SH-SY5Y (cell line): Measurements from ENCODE around the gene CHAT.

Source experiments
- GATA2 ChIP-seq: IDR thresholded peaks from 2 replicates; pipeline ENCODE4 v1.6.1; 2011; ENCODE audit warnings: mild to moderate bottlenecking, low read depth, low read length
- GATA3 ChIP-seq: IDR thresholded peaks from 2 replicates; pipeline ENCODE4 v1.6.1; 2011; ENCODE audit warnings: low read depth, mild to moderate bottlenecking, low read length, moderate library complexity

CHAT gene

DNA sequence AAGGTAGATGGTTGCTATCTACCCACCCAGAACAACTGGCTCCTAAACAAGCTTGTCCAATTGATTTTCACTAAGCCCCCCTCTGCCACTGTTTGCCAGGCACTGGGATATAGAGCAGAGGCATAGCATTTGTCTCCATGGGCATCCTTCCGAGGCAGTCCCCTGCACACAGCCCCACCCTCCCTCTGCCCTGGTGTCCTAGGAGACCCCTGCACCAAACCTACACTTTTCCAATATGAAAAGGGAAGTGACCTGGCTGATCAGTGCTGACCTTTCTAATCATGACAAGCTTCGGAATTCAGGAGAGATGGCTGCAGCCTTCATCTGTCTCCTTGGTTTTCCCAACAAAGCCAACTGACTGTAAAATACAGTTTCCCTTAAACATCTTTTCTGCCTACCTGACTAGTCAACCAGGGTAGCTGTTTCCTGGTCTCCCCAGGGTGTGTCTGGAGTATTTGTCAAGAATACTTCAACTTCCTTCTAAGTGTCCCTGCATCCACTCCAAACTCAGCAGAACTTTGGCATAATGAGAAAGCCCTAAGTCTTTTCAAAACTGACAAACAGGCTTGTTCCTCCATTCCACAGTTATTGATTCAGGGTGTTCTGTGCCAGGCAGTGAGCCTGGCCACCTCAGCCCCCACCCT, 11.3 kb upstream of the CHAT start:
- TF ChIP-seq GATA2 (no peak), GATA3 (no peak)

DNA sequence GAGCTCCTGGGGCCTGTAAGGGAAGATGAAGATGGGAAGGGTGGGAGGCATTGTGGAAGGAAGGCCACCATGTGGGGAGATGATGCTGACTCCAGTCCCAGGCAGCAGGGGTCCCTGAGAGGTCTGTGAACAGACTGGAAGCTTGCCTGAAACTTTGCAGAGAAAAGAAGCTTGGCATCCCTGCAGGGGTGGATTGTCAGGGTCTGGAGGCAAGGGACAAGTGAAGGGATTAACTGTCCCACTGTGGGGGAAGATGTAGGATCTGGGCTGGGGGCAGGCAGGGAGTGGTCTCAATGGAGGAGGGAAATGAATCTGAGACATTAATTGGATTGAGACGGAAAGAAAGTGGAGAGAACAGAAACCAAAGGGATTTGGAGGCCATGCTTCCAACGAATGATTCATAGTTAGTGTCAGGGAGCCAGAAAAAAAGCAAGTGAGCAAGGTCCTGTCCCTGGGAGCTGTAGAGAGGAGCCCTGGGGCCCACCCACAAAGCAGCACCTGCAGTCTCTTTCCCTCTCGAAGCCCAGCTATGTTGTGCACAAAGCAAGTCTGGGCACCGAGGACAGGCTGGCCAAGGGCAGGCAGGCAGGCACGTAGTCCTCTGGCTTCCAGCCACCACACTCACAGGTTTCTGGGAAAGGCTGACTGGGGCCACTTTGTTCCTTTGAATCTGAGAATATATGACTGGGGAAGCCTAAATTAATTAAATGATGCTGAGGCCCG, 8.5 kb upstream of the CHAT start:
- no peak for TF ChIP-seq GATA3
- no peak for TF ChIP-seq GATA2

DNA sequence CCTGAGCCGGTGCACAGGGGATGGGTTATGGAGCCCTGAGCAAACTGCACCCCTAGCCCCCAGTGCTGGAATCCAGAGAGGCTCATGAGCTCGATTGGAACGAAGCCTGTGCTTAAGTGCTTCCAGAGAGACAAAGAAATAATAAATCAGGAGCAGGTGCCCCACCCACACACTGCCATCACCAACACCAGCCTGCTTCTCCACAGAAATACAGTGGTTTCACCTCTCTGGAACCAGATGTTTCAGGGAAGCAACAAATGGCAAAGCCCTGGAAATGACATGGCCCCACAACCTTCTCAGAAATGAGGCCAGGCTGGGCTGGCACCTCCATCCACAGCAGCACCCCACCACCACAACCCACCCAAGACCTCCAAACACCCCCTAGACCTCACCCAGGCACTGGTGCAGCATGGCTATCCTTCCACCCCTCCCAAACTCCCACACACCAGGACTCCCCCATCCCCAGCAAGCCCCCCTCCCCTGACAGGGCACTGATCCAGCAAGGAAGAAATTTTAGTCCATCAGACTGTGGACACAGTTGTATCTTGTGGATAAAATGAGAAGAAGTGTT, 7.8 kb upstream of the CHAT start:
- no peak for TF ChIP-seq GATA2
- no peak for TF ChIP-seq GATA3

DNA sequence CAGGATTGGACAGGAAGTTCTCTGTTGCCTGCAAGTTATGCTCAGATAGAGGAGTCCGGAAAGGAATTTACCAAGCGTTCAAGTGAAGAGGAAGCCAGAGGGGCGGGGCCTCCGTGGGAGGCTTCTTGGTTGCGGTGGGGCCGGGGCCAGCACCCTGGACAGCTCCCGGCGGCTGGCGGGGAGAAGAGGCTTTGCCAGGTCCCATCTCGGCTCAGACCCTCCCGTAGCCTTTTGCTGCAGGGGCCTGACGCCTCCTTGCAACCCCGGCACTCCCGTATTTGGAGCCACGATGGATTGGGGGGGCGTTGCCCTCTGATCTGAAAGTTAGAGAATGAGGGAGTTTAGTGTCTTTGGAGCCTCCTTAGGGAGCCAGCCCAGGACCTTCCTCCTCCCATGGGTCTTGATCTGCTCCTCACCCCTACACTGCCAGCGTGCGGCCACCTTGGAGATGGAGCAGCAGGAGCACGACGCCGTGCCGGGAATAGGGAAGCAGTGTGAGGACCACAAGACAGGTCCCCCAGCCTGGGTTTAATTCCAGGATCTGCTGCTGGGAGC, 6.8 kb upstream of the CHAT start:
- no peak for TF ChIP-seq GATA2
- TF ChIP-seq GATA3 = no peak

DNA sequence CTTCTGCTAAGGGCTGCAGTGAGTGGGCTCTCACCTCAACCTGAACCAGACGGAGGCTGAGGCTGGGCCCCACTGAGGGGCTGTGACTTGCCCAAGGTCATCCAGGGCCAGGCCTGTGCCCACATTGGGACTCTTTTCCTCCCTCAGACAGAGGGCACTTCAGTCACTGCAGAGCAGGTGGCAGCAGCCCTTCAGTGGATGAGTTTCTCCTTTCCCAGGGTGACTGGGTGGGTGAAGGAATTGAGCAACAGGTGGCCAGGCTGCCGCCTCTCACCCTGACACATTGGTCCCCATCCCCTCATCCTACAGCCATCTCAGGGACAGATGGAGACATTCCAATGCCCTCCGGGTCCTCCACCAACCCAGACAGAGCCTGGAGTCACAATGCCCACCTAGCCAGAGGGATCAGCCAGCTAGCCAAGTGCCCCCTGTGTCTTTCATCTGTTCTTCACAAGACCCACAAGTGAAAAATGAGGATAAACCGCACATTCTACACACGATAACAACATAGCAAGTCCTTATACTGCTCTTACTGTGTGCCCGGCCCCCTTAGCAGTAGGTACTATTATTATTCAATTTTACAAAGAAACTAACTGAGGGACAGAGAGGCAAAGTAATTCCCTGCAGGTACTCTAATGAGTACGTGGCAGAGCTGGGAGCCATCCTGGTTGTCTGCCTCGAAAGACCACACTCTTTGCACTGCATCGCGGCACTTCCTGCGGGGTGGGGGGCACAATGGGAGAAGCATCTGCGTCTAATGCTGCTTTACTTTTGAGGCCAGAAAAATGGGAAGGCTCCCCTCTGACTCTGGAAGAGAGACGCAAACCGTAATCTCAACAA, 5.5 kb upstream of the CHAT start:
- TF ChIP-seq GATA3 = no peak
- TF ChIP-seq GATA2 = no peak

DNA sequence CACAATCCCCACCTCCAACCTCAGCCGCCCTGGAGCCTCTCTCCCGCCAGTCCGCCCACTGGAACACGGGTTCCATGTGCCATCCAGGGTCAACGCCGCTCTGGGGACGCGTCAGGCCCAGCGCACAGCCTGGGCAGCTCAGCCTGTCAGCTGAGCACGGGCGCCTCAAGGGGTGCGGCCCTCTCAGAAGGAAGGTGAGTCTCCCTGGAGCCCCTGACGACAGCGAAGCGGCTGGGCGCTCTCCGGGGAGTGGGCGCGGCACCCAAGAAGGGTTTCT, 4.9 kb upstream of the CHAT start:
- no peak for TF ChIP-seq GATA2
- no peak for TF ChIP-seq GATA3

DNA sequence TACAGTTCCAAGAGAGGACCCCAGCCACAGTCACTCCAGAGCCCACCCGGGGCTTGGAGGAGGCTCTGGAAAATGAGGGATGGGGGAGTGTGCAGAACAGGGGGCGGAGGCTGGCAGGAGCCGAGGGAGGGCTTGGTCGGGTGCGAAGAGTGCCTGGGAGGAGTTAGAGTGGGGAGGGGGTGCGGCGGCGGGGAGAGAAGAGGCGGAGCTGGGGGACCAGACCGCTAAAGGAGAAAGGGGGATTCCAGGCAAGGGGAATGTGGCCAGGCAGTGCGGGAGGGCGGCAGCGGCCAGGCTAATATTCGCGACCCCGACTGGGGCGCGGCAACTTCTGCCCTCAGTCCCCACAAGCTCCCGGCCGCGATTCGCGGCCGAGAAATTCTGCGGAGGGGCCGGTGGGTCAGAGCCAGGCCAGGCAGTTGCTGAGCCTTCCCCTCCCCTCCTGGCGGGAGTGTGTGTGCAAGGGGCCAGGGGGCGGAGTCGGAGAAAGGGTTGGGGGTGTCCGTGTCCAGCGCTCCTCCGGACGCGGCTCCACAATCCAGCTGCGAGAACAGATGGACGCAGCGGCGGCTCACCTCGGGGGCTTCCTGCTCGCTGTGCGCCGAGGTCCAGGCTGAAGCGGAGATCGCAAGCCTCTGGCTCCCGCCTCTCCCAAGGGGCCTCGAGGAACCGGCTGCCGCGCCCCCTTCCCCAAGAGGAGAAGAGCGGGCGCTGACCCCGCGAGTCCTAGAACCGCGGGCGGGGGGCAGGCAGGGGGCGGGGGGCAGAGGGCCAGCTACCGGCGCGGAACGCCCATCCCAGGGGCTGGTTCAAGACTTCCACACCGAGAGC, 4.3 kb upstream of the CHAT start:
- TF ChIP-seq GATA3 (no peak), GATA2 (no peak)

DNA sequence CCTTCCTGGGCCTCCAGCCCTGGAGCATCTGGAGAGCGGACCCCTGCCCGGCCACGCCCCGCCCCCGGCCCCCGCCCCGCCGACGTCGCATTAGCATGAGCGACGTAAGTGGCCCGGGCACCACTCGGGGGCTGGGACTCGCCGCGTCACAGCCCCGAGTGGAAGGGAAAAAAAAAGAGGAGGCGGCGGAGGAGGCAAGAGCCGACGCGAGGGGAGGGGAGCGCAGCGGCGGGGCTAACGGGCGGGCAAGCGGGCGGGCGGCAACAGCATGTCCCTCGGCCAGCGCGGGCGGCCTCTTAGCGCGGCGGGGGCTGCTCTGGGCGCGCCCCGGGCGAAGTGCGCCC, 3.8 kb upstream of the CHAT start, which contains the start of gene SLC18A3:
SLC18A3 (plus strand) TSS at position 197 of the 344 bp plus-strand sequence. CDS start 431 bp downstream, outside the sequence.
- no peak for TF ChIP-seq GATA2
- TF ChIP-seq GATA3 = no peak

DNA sequence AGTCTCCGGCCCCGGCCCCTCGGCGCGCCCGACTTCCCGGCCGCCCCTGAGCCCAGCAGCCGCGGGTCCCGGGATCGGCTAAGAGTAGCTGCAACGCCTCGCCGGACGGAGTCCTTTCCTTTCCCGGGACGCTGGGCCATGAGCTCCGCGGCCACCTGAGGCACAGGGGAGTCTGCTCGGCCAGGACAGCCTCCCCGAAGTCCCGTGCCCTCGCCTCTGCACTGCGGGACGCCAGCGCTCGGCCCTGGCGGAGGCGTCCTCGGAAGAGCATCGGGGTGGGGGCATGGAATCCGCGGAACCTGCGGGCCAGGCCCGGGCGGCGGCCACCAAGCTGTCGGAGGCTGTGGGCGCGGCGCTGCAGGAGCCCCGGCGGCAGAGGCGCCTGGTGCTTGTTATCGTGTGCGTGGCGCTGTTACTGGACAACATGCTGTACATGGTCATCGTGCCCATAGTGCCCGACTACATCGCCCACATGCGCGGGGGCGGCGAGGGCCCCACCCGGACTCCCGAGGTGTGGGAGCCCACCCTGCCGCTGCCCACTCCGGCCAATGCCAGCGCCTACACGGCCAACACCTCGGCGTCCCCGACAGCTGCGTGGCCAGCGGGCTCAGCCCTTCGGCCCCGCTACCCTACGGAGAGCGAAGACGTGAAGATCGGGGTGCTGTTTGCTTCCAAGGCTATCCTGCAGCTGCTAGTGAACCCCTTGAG, 3.2 kb upstream of the CHAT start:
- TF ChIP-seq GATA3 = no peak
- no peak for TF ChIP-seq GATA2

DNA sequence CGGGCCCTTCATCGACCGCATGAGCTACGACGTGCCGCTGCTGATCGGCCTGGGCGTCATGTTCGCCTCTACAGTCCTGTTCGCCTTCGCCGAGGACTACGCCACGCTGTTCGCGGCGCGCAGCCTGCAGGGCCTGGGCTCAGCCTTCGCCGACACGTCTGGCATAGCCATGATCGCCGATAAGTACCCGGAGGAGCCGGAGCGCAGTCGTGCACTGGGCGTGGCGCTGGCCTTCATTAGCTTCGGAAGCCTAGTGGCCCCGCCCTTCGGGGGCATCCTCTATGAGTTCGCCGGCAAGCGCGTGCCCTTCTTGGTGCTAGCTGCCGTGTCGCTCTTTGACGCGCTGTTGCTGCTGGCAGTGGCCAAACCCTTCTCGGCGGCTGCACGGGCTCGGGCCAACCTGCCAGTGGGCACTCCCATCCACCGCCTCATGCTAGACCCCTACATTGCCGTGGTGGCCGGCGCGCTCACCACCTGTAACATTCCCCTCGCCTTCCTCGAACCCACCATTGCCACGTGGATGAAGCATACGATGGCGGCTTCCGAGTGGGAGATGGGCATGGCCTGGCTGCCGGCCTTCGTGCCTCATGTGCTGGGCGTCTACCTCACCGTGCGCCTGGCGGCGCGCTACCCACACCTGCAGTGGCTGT, 2.5 kb upstream of the CHAT start:
- no peak for TF ChIP-seq GATA2
- TF ChIP-seq GATA3 = no peak

DNA sequence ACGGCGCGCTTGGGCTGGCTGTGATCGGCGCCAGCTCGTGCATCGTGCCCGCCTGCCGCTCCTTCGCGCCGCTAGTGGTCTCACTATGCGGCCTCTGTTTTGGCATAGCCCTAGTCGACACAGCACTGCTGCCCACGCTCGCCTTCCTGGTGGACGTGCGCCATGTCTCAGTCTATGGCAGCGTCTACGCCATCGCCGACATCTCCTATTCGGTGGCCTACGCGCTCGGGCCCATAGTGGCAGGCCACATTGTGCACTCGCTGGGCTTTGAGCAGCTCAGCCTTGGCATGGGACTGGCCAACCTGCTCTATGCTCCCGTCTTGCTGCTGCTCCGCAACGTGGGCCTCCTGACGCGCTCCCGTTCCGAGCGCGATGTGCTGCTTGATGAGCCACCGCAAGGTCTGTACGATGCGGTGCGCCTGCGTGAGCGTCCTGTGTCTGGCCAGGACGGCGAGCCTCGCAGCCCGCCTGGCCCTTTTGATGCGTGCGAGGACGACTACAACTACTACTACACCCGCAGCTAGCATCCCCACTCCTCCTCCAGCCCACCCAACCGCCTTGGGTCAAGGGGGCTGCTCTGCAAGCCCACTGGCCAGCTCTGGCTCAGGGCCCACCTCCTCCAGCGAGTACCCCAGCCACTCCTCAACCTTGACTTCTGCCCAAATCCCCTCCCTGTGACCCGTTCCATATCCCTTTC, 1.9 kb upstream of the CHAT start:
- TF ChIP-seq GATA2 = no peak
- no peak for TF ChIP-seq GATA3

DNA sequence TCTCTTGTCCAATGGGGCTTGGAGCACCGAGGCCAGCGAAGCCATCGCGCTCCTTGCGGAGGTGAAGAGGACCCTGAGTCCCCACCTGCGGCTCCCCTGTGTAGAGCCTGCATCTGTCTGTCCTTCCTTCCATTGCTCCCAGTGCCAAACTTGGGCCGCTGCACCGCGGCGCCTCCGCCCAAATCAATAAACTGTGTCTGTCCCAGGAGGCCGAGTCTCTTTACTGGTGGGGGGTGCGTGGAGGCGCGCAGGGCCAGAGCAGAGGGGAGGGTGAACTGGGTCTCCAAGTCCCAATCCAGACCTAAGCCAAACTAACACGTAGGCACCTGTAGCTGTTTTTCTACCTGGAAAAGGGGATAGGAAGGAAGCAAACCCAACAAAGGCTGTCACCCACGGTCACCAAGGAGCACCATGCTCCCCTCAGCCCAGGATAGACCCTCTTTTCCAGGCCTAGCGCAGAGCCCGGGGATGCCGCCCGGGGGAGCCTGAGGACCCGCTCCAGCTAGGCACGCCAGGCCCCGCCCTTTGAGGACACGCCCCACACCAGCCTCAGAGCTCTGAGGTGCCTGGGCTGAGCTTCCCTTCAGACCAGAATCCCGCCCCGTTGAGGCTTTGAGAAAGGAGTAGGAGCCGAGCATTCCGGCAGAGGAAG, 1.2 kb upstream of the CHAT start:
- TF ChIP-seq GATA3 (no peak), GATA2 (no peak)
